ENCODE measurements around the gene ZNHIT2. TPM values are rescaled to one million over a fixed set of nuclear protein-coding genes. Genes with fewer than 3 reads are reported as not detected.

The ZNHIT2 gene
- 1 to 10 TPM; 5.1 to 8.3 (median 6.0) TPM for total RNA-seq
- long read RNA-seq, donor 1, transcript ZNHIT2-201 (1 exons, 1,306 nt): major isoform, 17 of 17 reads
- long read RNA-seq, donor 1, partial matches to known transcripts: 0 of 17 reads
- long read RNA-seq, donor 1, other reads (novel, unspliced or antisense): 0 of 17 reads
- long read RNA-seq, donor 2, transcript ZNHIT2-201 (1 exons, 1,306 nt): major isoform, 12 of 12 reads
- long read RNA-seq, donor 2, partial matches to known transcripts: 0 of 12 reads
- long read RNA-seq, donor 2, other reads (novel, unspliced or antisense): 0 of 12 reads

- peak; percentile 83 for ATAC-seq
These were observed at the start of gene ZNHIT2 for GRCh38 chr11:65117206-65118096. Gene ZNHIT2, minus strand, starts transcription at chr11:65117701. Its CDS starts 48 bp downstream, at chr11:65117653.

GRCh38 chr11:65166893-65167292 is 49.4 kb upstream of the ZNHIT2 start:
- DNase-seq (no peak), ATAC-seq (no peak)
- H3K9me3 ChIP-seq: no peaks in the 10 kb centered on the region
- no peak overlapping the region for H3K4me3 ChIP-seq
- intact Hi-C loops (cut with DNase I, micrococcal nuclease): no loop called here
- no peak for TF ChIP-seq CTCF (IDR thresholded peaks at IDR 0.05)
- H3K4me1 ChIP-seq (ENCODE audit: low read depth): peaks cover 4% of the 10 kb centered on the region
- H3K36me3 ChIP-seq (ENCODE audit: low read depth): no peaks in the 10 kb centered on the region

More at GRCh38 chr11:65117206-65118096, at the start of gene ZNHIT2:
- Histone ChIP-seq H3K36me3 (ENCODE audit: low read depth) (peaks cover 5% of the 10 kb centered on the region), H3K9me3 (no peaks in the 10 kb centered on the region), H3K4me1 (ENCODE audit: low read depth) (peaks cover 34% of the 10 kb centered on the region), H3K4me3 (peak within 1 kb of the TSS; percentile 78)
- peak; percentile 100 for DNase-seq
- intact Hi-C loops (cut with DNase I, micrococcal nuclease): no loop called here
- peak; percentile 96 for TF ChIP-seq CTCF (IDR thresholded peaks at IDR 0.05)

GRCh38 chr11:65165410-65166317 is 48.2 kb upstream of the ZNHIT2 start:
- no peak overlapping the region for H3K4me3 ChIP-seq
- DNase-seq (peak in 2 of 3 donors; percentile 67 to 72), ATAC-seq (peak; percentile 81)
- intact Hi-C loops (cut with DNase I, micrococcal nuclease): no loop called here
- no peak for TF ChIP-seq CTCF (IDR thresholded peaks at IDR 0.05)
- H3K4me1 ChIP-seq (ENCODE audit: low read depth): peaks cover 4% of the 10 kb centered on the region
- no peaks in the 10 kb centered on the region for H3K9me3 ChIP-seq
- no peaks in the 10 kb centered on the region for H3K36me3 ChIP-seq (ENCODE audit: low read depth)

GRCh38 chr11:65163684-65164083 is 46.2 kb upstream of the ZNHIT2 start:
- ATAC-seq: no peak
- intact Hi-C loops (cut with DNase I, micrococcal nuclease): no loop called here

More at GRCh38 chr11:65163684-65164083, 46.2 kb upstream of the ZNHIT2 start:
- Histone ChIP-seq H3K9me3 (no peaks in the 10 kb centered on the region), H3K4me3 (no peak overlapping the region), H3K4me1 (ENCODE audit: low read depth) (peaks cover 4% of the 10 kb centered on the region), H3K36me3 (ENCODE audit: low read depth) (no peaks in the 10 kb centered on the region)
- no peak for DNase-seq
- TF ChIP-seq CTCF (IDR thresholded peaks at IDR 0.05): no peak

Measured in mucosa of descending colon (tissue), 3 donors.